ENCODE data around the gene PACRG.

PACRG gene

DNA sequence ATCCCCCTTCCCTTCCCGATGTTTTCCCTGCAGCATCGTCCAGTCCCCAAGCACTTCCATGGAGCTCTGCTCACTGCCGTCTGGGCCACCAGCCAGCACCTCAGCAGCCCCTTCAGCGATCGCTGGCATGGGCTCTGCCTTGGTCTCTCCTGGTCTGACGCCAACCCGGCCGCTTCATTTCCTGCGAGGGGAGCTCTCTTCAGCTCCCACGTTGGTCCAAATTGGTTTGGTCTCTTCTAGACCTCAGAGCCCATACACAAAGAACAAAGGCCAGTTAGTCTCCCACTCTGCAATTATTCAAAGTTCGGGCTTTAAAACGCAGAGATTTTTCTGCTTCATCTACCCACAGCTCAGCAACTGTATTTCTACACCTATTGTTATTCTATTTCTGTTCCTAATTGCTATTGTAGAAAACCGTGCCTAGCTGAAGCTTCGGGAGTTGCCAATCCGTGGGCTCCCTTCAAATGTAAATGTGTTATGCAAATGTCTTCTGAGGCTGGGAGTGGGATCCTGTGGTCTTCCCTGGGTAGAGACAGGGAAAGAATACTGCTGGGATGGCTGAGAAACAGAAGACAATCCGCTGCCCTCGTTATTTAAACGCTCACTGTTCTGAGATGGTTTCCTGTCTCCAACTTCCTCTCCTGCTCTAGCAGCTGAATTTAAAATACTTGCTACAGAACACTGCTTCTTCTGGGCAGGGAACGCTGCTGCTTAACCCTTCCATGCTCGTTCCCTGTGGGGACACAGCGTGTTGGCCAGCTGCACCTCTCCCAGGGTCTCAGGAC is 532.5 kb downstream of the PACRG start:
- TF ChIP-seq, protein P1, sequence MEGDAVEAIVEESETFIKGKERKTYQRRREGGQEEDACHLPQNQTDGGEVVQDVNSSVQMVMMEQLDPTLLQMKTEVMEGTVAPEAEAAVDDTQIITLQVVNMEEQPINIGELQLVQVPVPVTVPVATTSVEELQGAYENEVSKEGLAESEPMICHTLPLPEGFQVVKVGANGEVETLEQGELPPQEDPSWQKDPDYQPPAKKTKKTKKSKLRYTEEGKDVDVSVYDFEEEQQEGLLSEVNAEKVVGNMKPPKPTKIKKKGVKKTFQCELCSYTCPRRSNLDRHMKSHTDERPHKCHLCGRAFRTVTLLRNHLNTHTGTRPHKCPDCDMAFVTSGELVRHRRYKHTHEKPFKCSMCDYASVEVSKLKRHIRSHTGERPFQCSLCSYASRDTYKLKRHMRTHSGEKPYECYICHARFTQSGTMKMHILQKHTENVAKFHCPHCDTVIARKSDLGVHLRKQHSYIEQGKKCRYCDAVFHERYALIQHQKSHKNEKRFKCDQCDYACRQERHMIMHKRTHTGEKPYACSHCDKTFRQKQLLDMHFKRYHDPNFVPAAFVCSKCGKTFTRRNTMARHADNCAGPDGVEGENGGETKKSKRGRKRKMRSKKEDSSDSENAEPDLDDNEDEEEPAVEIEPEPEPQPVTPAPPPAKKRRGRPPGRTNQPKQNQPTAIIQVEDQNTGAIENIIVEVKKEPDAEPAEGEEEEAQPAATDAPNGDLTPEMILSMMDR (conservative IDR thresholded peaks at IDR 0.05; ENCODE audit: low read depth, low read length): no peak
- no peak for DNase-seq (ENCODE audit: low read depth)
- peak overlapping the region; percentile 30 for H3K4me3 ChIP-seq (ENCODE audit: low read length)

GRCh38 chr6:163260911-163261310 is 533.1 kb downstream of the PACRG start:
- peak overlapping the region; percentile 30 for H3K4me3 ChIP-seq (ENCODE audit: low read length)
- no peak for DNase-seq (ENCODE audit: low read depth)
- TF ChIP-seq, protein P1 (conservative IDR thresholded peaks at IDR 0.05; ENCODE audit: low read depth, low read length): no peak

DNA sequence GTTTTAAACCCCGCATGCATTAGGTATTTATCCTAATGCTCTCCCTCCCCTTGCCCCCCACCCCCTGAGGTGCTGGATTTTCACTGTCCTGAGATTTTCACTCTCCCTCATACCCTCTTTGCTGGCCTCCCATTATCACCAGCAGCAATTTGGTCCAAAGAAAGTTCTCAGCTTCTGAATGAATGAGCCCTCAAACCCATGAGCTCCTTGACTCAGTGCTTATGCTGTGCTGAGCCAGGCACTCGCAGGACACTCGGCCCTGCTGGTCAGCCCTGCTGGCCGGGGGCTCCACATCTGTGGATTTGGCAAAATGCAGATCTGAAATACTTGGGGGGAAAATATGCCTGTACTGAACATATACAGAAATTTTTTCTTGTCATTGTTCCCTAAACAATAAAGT is 533.6 kb downstream of the PACRG start:
- no peak overlapping the region for H3K4me3 ChIP-seq (ENCODE audit: low read length)
- no peak for DNase-seq (ENCODE audit: low read depth)
- TF ChIP-seq, protein P1 (conservative IDR thresholded peaks at IDR 0.05; ENCODE audit: low read depth, low read length): no peak

- no peak for DNase-seq (ENCODE audit: low read depth)
- TF ChIP-seq, protein P1 (conservative IDR thresholded peaks at IDR 0.05; ENCODE audit: low read depth, low read length): no peak
- H3K4me3 ChIP-seq (ENCODE audit: low read length): no peak overlapping the region
Observed at GRCh38 chr6:163262080-163262479, 534.3 kb downstream of the PACRG start.

DNA sequence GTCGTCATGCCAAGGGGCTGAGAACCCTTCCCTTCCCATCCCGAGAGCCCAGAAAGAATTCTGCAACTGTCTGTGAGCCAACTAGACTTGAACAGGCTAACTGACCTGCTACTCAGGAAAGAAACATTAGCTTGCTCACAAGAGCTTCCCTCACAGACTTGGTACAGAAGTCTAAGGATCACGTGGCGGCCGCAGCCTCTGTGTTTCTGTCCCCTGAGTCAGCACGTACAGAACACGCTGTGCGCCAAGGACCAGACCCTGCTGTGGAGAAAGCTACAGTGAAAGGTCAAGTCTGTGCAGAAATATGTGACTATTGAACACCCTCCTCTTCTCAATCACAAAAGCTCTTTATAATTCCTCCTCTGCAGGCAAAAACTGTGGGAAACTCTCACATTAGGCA is 535.4 kb downstream of the PACRG start:
- no peak for DNase-seq (ENCODE audit: low read depth)
- H3K4me3 ChIP-seq (ENCODE audit: low read length): no peak overlapping the region
- TF ChIP-seq, protein P1 (conservative IDR thresholded peaks at IDR 0.05; ENCODE audit: low read depth, low read length): no peak

- TF ChIP-seq, protein P1 (conservative IDR thresholded peaks at IDR 0.05; ENCODE audit: low read depth, low read length): no peak
- H3K4me3 ChIP-seq (ENCODE audit: low read length): no peak overlapping the region
- DNase-seq (ENCODE audit: low read depth): no peak
Observed at GRCh38 chr6:163263998-163264661, 536.4 kb downstream of the PACRG start.

DNA sequence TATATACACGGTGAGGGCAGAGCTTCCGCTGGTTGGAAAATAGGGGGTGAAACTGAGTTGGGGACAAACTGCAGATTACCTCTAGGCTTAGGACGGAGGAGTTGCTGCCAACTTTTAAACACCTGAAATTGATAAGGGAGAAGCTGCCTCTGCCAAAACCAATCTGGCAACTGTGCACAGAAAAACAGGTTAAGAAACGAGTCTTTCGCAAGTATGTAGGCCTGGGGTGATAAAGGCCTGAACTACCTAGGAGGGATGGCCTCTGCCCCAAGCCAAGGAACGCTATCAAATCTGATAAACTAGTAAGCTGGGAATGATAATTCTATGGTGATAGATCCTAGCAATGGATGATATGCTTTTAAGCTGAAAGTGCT is 536.9 kb downstream of the PACRG start:
- no peak overlapping the region for H3K4me3 ChIP-seq (ENCODE audit: low read length)
- TF ChIP-seq, protein P1 (conservative IDR thresholded peaks at IDR 0.05; ENCODE audit: low read depth, low read length): no peak
- no peak for DNase-seq (ENCODE audit: low read depth)
